Liver (tissue), 9 donors: ENCODE measurements around the gene MARCHF10. TPM values are rescaled to one million over a fixed set of nuclear protein-coding genes. Genes with fewer than 3 reads are reported as not detected.

Experiments
- DNase-seq: peaks from one replicate; pipeline ENCODE4 v3.0.0-alpha.2; 2017; ENCODE audit warnings: low spot score
- H3K27ac ChIP-seq, 2 donors: one replicate each; pipeline ENCODE4 v1.7.0; 2013; ENCODE audit warnings: inconsistent platforms in 2 of 2, low read length in 2 of 2, control low read depth in 1 of 2, low read depth in 1 of 2, mild to moderate bottlenecking in 1 of 2
- H3K27me3 ChIP-seq, 4 donors: one replicate each; pipeline versions ENCODE4 v1.6.1 to v1.7.0; 2013; ENCODE audit warnings: low read length in 3 of 4, inconsistent platforms in 1 of 4, mild to moderate bottlenecking in 1 of 4, moderate library complexity in 1 of 4; ENCODE audit not compliant: control insufficient read depth in 4 of 4, insufficient read depth in 4 of 4
- H3K36me3 ChIP-seq, 4 donors: one replicate each; pipeline versions ENCODE4 v1.6.1 to v1.7.0; 2013; ENCODE audit warnings: low read length in 3 of 4, mild to moderate bottlenecking in 3 of 4, low read depth in 1 of 4, moderate library complexity in 1 of 4; ENCODE audit not compliant: control insufficient read depth in 4 of 4, insufficient read depth in 3 of 4
- H3K4me1 ChIP-seq, 4 donors: one replicate each; pipeline versions ENCODE4 v1.6.1 to v1.7.0; 2013; ENCODE audit warnings: low read length in 3 of 4, mild to moderate bottlenecking in 3 of 4, moderate library complexity in 1 of 4; ENCODE audit not compliant: control insufficient read depth in 4 of 4, insufficient read depth in 4 of 4
- H3K4me3 ChIP-seq, 3 donors: one replicate each; pipeline versions ENCODE4 v1.6.1 to v1.7.0; 2013; ENCODE audit warnings: low read length in 3 of 3, control low read depth in 1 of 3, low read depth in 1 of 3, mild to moderate bottlenecking in 1 of 3
- H3K9ac ChIP-seq, 2 donors: one replicate each; pipeline ENCODE4 v1.7.0; 2013; ENCODE audit warnings: low read length in 2 of 2, mild to moderate bottlenecking in 2 of 2, moderate library complexity in 2 of 2, control low read depth in 1 of 2, low read depth in 1 of 2
- H3K9me3 ChIP-seq, 4 donors: one replicate each; pipeline versions ENCODE4 v1.6.1 to v1.7.0; 2013; ENCODE audit warnings: low read length in 3 of 4; ENCODE audit not compliant: control insufficient read depth in 4 of 4
- EGR1 ChIP-seq, 2 donors: IDR thresholded peaks; 2 replicates each; pipeline ENCODE4 v1.6.1; 2016 to 2018; ENCODE audit warnings: antibody characterized with exemption in 2 of 2, low read depth in 2 of 2
- FOXA1 ChIP-seq: IDR thresholded peaks from 2 replicates; pipeline ENCODE4 v1.6.1; 2016; ENCODE audit warnings: antibody characterized with exemption
- FOXA2 ChIP-seq: IDR thresholded peaks from 2 replicates; pipeline ENCODE4 v1.6.1; 2016; ENCODE audit warnings: antibody characterized with exemption
- GABPA ChIP-seq, 2 donors: IDR thresholded peaks in 1 of 2; conservative IDR thresholded peaks in 1 of 2; 2 replicates each; pipeline ENCODE4 v1.6.1; 2016; ENCODE audit warnings: antibody characterized with exemption in 2 of 2, mild to moderate bottlenecking in 1 of 2, moderate library complexity in 1 of 2
- HNF4A ChIP-seq, 2 donors: conservative IDR thresholded peaks; 2 replicates each; pipeline ENCODE4 v1.6.1; 2016; ENCODE audit warnings: antibody characterized with exemption in 2 of 2, mild to moderate bottlenecking in 2 of 2
- HNF4G ChIP-seq: IDR thresholded peaks from 2 replicates; pipeline ENCODE4 v1.6.1; 2016; ENCODE audit warnings: antibody characterized with exemption
- JUND ChIP-seq, 2 donors: IDR thresholded peaks; 2 replicates each; pipeline ENCODE4 v1.6.1; 2016; ENCODE audit warnings: antibody characterized with exemption in 2 of 2
- NR2F2 ChIP-seq: IDR thresholded peaks from 2 replicates; pipeline ENCODE4 v1.6.1; 2016; ENCODE audit warnings: antibody characterized with exemption
- RAD21 ChIP-seq, 2 donors: IDR thresholded peaks; 2 replicates each; pipeline ENCODE4 v1.6.1; 2016; ENCODE audit warnings: antibody characterized with exemption in 2 of 2, mild to moderate bottlenecking in 2 of 2
- RXRA ChIP-seq, 2 donors: IDR thresholded peaks; 2 replicates each; pipeline ENCODE4 v1.6.1; 2017 to 2018; ENCODE audit warnings: antibody characterized with exemption in 2 of 2, mild to moderate bottlenecking in 1 of 2
- SP1 ChIP-seq: IDR thresholded peaks from 2 replicates; pipeline ENCODE4 v1.6.1; 2018; ENCODE audit warnings: antibody characterized with exemption, mild to moderate bottlenecking
- WGBS: extraction: QIAGEN DNeasy Blood & Tissue Kit; methylation state at CpG from one replicate; pipeline ENCODE4 v1.1.7; 2013; 5-methylcytosine and 5-hydroxymethylcytosine counted together
- polyA plus RNA-seq, 2 donors: library from polyadenylated mRNA; stranded (reverse) in 1 of 2; unstranded in 1 of 2; fragments of 200-250 nt in 1 of 2; fragments of >200 nt in 1 of 2; fragmentation: Nextera tagmentation in 1 of 2; extraction: Ambion mirVana in 1 of 2; gene quantifications; one replicate each; pipeline versions ENCODE4 v1.2.1 to v1.2.3, GENCODE V29; 2013 to 2015
- total RNA-seq, 2 donors: library from RNA; depleted of rRNA; stranded (reverse); fragments of >200 nt; gene quantifications; one replicate each; pipeline ENCODE4 v1.2.3, GENCODE V29; 2014
- TF ChIP-seq, protein P1 (sequence below): IDR thresholded peaks from 2 replicates; pipeline ENCODE4 v1.6.1; 2016; ENCODE audit warnings: antibody characterized with exemption, mild to moderate bottlenecking
- TF ChIP-seq, protein P2 (sequence below): IDR thresholded peaks from 2 replicates; pipeline ENCODE4 v1.6.1; 2016; ENCODE audit warnings: antibody characterized with exemption
- TF ChIP-seq, protein P3 (sequence below): fragments of 150-350 bp; IDR thresholded peaks from 2 replicates; pipeline ENCODE4 v1.5.1; 2017; ENCODE audit warnings: improper control_type of control experiment, low read depth, low read length; ENCODE audit not compliant: missing input control
- TF ChIP-seq, protein P4 (sequence below): IDR thresholded peaks from 2 replicates; pipeline ENCODE4 v1.6.1; 2016; ENCODE audit warnings: antibody characterized with exemption
- donor health status: healthy.
- donor health status: healthy.
- donor health status: healthy.
- donor health status: healthy.
- donor health status: healthy.

The MARCHF10 gene
- total and polyA plus RNA-seq, 4 donors = not detected

DNA sequence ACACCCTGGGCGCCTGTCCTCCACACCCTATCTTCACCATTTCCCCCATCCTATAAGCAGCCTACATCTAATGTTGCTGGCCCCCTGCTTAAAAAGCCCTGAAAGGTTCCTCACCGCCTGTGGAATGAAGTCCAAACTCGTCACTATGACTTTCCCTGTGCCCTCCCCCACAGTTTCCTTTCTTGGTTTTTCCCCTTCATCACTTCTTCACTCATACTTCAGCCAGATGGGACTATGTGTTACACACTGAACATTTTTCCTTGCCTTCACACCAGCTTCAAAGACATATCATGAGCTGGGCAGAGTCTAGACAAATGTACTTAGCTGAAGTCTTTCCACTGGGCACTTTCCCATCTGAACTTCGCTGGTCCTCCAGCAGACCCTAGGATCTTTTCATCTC, 1.5 kb upstream of the MARCHF10 start:
- no peak for DNase-seq
- TF ChIP-seq HNF4G (no peak), FOXA1 (no peak), NR2F2 (no peak)
- TF ChIP-seq, protein P1, sequence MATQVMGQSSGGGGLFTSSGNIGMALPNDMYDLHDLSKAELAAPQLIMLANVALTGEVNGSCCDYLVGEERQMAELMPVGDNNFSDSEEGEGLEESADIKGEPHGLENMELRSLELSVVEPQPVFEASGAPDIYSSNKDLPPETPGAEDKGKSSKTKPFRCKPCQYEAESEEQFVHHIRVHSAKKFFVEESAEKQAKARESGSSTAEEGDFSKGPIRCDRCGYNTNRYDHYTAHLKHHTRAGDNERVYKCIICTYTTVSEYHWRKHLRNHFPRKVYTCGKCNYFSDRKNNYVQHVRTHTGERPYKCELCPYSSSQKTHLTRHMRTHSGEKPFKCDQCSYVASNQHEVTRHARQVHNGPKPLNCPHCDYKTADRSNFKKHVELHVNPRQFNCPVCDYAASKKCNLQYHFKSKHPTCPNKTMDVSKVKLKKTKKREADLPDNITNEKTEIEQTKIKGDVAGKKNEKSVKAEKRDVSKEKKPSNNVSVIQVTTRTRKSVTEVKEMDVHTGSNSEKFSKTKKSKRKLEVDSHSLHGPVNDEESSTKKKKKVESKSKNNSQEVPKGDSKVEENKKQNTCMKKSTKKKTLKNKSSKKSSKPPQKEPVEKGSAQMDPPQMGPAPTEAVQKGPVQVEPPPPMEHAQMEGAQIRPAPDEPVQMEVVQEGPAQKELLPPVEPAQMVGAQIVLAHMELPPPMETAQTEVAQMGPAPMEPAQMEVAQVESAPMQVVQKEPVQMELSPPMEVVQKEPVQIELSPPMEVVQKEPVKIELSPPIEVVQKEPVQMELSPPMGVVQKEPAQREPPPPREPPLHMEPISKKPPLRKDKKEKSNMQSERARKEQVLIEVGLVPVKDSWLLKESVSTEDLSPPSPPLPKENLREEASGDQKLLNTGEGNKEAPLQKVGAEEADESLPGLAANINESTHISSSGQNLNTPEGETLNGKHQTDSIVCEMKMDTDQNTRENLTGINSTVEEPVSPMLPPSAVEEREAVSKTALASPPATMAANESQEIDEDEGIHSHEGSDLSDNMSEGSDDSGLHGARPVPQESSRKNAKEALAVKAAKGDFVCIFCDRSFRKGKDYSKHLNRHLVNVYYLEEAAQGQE = no peak
- peaks cover 0 to 10% (median 4%) of the 10 kb centered on the region in 4 donors for H3K9me3 ChIP-seq
- 72% methylated on average over 4 of the region's 4 CpGs for WGBS
- no peak overlapping the region for H3K4me3 ChIP-seq
- peaks cover 4 to 9% (median 5%) of the 10 kb centered on the region in 4 donors for H3K27me3 ChIP-seq
- H3K4me1 ChIP-seq = no peaks in the 10 kb centered on the region
- no peak overlapping the region for H3K27ac ChIP-seq
- no peaks in the 10 kb centered on the region for H3K36me3 ChIP-seq
- no peak overlapping the region for H3K9ac ChIP-seq

DNA sequence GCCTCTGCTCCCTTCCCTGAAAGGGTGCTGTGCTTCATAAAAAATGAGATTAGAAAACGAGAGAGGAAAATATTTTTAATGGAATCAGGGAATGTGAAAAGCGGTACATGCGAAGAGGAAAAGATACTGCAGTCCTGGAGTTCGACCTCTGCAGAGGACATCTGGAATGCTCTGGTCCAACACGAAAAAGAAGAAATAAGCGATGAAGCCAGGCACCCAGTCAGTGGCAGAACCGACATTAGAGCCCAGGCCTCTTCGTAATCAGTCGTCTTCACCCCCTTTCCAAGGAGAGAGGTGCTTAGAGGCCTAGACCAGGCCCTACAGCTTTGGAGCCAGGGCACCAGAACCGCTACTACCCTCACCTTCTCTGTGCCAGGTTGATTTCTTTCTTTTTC, 459 bp upstream of the MARCHF10 start:
- peaks cover 4 to 7% (median 5%) of the 10 kb centered on the region in 4 donors for H3K27me3 ChIP-seq
- H3K4me3 ChIP-seq = no peak overlapping the region
- no peaks in the 10 kb centered on the region for H3K4me1 ChIP-seq
- H3K9me3 ChIP-seq = peaks cover 0 to 2% (median 1%) of the 10 kb centered on the region in 4 donors
- no peaks in the 10 kb centered on the region for H3K36me3 ChIP-seq
- no peak for DNase-seq
- WGBS = 70% methylated on average over 10 of the region's 10 CpGs
- H3K9ac ChIP-seq = no peak overlapping the region
- no peak overlapping the region for H3K27ac ChIP-seq
- TF ChIP-seq HNF4A (conservative IDR thresholded peaks at IDR 0.05) (no peak), JUND (IDR thresholded peaks at IDR 0.05) (no peak), GABPA (IDR thresholded peaks at IDR 0.05 in 1 of 2, conservative IDR thresholded peaks at IDR 0.05 in 1 of 2) (no peak), FOXA2 (no peak), RAD21 (IDR thresholded peaks at IDR 0.05) (no peak), NR2F2 (no peak), SP1 (no peak), HNF4G (no peak), EGR1 (IDR thresholded peaks at IDR 0.05; ENCODE audit: low read depth in 2 of 2) (no peak), RXRA (IDR thresholded peaks at IDR 0.05) (no peak), FOXA1 (no peak)
- TF ChIP-seq, protein P1 = no peak
- TF ChIP-seq, protein P2, sequence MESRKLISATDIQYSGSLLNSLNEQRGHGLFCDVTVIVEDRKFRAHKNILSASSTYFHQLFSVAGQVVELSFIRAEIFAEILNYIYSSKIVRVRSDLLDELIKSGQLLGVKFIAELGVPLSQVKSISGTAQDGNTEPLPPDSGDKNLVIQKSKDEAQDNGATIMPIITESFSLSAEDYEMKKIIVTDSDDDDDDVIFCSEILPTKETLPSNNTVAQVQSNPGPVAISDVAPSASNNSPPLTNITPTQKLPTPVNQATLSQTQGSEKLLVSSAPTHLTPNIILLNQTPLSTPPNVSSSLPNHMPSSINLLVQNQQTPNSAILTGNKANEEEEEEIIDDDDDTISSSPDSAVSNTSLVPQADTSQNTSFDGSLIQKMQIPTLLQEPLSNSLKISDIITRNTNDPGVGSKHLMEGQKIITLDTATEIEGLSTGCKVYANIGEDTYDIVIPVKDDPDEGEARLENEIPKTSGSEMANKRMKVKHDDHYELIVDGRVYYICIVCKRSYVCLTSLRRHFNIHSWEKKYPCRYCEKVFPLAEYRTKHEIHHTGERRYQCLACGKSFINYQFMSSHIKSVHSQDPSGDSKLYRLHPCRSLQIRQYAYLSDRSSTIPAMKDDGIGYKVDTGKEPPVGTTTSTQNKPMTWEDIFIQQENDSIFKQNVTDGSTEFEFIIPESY = no peak
- TF ChIP-seq, protein P3, sequence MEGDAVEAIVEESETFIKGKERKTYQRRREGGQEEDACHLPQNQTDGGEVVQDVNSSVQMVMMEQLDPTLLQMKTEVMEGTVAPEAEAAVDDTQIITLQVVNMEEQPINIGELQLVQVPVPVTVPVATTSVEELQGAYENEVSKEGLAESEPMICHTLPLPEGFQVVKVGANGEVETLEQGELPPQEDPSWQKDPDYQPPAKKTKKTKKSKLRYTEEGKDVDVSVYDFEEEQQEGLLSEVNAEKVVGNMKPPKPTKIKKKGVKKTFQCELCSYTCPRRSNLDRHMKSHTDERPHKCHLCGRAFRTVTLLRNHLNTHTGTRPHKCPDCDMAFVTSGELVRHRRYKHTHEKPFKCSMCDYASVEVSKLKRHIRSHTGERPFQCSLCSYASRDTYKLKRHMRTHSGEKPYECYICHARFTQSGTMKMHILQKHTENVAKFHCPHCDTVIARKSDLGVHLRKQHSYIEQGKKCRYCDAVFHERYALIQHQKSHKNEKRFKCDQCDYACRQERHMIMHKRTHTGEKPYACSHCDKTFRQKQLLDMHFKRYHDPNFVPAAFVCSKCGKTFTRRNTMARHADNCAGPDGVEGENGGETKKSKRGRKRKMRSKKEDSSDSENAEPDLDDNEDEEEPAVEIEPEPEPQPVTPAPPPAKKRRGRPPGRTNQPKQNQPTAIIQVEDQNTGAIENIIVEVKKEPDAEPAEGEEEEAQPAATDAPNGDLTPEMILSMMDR = no peak
- TF ChIP-seq, protein P4, sequence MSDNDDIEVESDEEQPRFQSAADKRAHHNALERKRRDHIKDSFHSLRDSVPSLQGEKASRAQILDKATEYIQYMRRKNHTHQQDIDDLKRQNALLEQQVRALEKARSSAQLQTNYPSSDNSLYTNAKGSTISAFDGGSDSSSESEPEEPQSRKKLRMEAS = no peak
